Astrocyte (in vitro differentiated cells and primary cell): Measurements from ENCODE around the gene NAALADL2.

Experiments
- EZH2 ChIP-seq: IDR thresholded peaks from 2 replicates; pipeline ENCODE4 v1.6.1; 2012; ENCODE audit warnings: mild to moderate bottlenecking, low read length, inconsistent platforms; ENCODE audit not compliant: insufficient read depth
- TF ChIP-seq, protein P1 (sequence below): IDR thresholded peaks from 2 replicates; pipeline ENCODE4 v1.5.1; 2011; ENCODE audit warnings: low read depth, mild to moderate bottlenecking, inconsistent platforms, low read length, moderate library complexity; ENCODE audit not compliant: insufficient read depth

DNA sequence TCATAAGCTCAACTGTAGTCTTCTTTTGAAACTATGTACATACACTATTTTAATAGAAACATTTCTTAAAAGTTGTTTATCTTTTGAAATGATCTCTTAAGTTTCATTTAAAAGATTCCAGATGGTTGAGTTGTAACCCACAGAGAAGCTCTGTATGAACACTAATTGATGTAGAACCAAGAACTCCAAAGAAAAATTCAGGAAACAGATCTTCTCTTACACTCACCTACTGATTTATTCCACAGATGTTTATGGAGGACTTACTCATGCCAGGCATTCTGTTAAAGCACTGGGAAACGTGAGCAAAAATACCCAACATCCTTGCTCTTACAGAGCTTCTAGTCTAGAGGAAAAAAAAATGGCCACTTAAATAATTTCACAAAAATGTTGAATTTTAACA lies 551.1 kb downstream of the NAALADL2 start:
- TF ChIP-seq, protein P1, sequence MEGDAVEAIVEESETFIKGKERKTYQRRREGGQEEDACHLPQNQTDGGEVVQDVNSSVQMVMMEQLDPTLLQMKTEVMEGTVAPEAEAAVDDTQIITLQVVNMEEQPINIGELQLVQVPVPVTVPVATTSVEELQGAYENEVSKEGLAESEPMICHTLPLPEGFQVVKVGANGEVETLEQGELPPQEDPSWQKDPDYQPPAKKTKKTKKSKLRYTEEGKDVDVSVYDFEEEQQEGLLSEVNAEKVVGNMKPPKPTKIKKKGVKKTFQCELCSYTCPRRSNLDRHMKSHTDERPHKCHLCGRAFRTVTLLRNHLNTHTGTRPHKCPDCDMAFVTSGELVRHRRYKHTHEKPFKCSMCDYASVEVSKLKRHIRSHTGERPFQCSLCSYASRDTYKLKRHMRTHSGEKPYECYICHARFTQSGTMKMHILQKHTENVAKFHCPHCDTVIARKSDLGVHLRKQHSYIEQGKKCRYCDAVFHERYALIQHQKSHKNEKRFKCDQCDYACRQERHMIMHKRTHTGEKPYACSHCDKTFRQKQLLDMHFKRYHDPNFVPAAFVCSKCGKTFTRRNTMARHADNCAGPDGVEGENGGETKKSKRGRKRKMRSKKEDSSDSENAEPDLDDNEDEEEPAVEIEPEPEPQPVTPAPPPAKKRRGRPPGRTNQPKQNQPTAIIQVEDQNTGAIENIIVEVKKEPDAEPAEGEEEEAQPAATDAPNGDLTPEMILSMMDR: no peak
- TF ChIP-seq EZH2: no peak
